ENCODE data around the gene HAUS3. TPM values are rescaled to one million over a fixed set of nuclear protein-coding genes. Genes with fewer than 3 reads are reported as not detected.

Gene HAUS3
- total and polyA plus RNA-seq, 4 donors, result 2.3 to 13.9 (median 5.3) TPM

- no peak for DNase-seq (ENCODE audit: low spot score)
- H3K4me1 ChIP-seq (ENCODE audit: control insufficient read depth in 4 of 4, insufficient read depth in 4 of 4, low read length in 3 of 4), result no peaks in the 10 kb centered on the region
- no peak for TF ChIP-seq HNF4A (conservative IDR thresholded peaks at IDR 0.05)
- no peak overlapping the region for H3K27ac ChIP-seq (ENCODE audit: low read depth in 1 of 2, low read length in 2 of 2)
- H3K9ac ChIP-seq (ENCODE audit: low read depth in 1 of 2, low read length in 2 of 2), result no peak overlapping the region
- H3K36me3 ChIP-seq (ENCODE audit: control insufficient read depth in 4 of 4, insufficient read depth in 3 of 4, low read depth in 1 of 4, low read length in 3 of 4), result no peaks in the 10 kb centered on the region
- H3K9me3 ChIP-seq (ENCODE audit: control insufficient read depth in 4 of 4, low read length in 3 of 4), result no peaks in the 10 kb centered on the region
- WGBS, result 100% methylated on average over 1 of the region's 1 CpG
- no peak overlapping the region for H3K4me3 ChIP-seq (ENCODE audit: low read depth in 1 of 3, low read length in 3 of 3)
- no peaks in the 10 kb centered on the region for H3K27me3 ChIP-seq (ENCODE audit: control insufficient read depth in 4 of 4, insufficient read depth in 4 of 4, low read length in 3 of 4)
These were observed 62.9 kb downstream of the HAUS3 start for GRCh38 chr4:2178986-2179385.

Small RNA genes within 50 kb of the gene (small RNA-seq; reads per million reads assigned to genes)
- gene COX6B1P5, result not detected

Other genes starting within 250 kb of the HAUS3 start
- 10 to 100 TPM; 10.1 to 11.8 TPM for gene NELFA, start 233.1 kb downstream of the HAUS3 start, total RNA-seq
- gene NELFA, start 233.1 kb downstream of the HAUS3 start, polyA plus RNA-seq, result 1 to 10 TPM; 7.1 to 8.5 TPM
- gene NAT8L, start 182.8 kb downstream of the HAUS3 start, total RNA-seq, result under 1 TPM; 0.08 to 0.09 TPM
- gene NAT8L, start 182.8 kb downstream of the HAUS3 start, polyA plus RNA-seq, result under 1 TPM in 1 of 2 donors, not detected in 1; 0.07 TPM
- 1 to 10 TPM; 1.6 to 2.3 TPM for gene POLN, start within 50 bp of the HAUS3 start, total RNA-seq
- gene POLN, start within 50 bp of the HAUS3 start, polyA plus RNA-seq, result 1 to 10 TPM in 1 of 2 donors, under 1 TPM in 1; 0.44 to 1.3 TPM
- 10 to 100 TPM; 17.0 to 19.6 TPM for gene MXD4, start 20.0 kb upstream of the HAUS3 start, total RNA-seq
- gene MXD4, start 20.0 kb upstream of the HAUS3 start, polyA plus RNA-seq, result 10 to 100 TPM in 1 of 2 donors, 1 to 10 TPM in 1; 6.5 to 14.8 TPM
- 1 to 10 TPM; 2.3 to 6.1 TPM for gene ZFYVE28, start 176.5 kb upstream of the HAUS3 start, total RNA-seq
- 1 to 10 TPM; 2.0 to 3.0 TPM for gene ZFYVE28, start 176.5 kb upstream of the HAUS3 start, polyA plus RNA-seq
- gene CFAP99, start 176.8 kb upstream of the HAUS3 start, total RNA-seq, result under 1 TPM in 1 of 2 donors, not detected in 1; 0.33 TPM
- gene CFAP99, start 176.8 kb upstream of the HAUS3 start, polyA plus RNA-seq, result under 1 TPM in 1 of 2 donors, not detected in 1; 0.36 TPM
- 10 to 100 TPM; 17.1 to 31.0 TPM for gene RNF4, start 227.0 kb upstream of the HAUS3 start, total RNA-seq
- 10 to 100 TPM; 13.0 to 17.3 TPM for gene RNF4, start 227.0 kb upstream of the HAUS3 start, polyA plus RNA-seq

Measured in liver (tissue), 10 donors.